HG02610 (cell line): ENCODE results near the gene NACC2.
"Not testable (repeated sequence)": the region's sequence is repeated elsewhere in the genome, so short reads cannot be mapped to it uniquely, and the experiment has no call there.

Experiments
- ATAC-seq: cut with Tn5 transposase; IDR thresholded peaks from one replicate; pipeline ENCODE4 v1.9.1; 2021; ENCODE audit warnings: mild to moderate bottlenecking, moderate library complexity; ENCODE audit not compliant: unreplicated experiment

NACC2 gene

DNA sequence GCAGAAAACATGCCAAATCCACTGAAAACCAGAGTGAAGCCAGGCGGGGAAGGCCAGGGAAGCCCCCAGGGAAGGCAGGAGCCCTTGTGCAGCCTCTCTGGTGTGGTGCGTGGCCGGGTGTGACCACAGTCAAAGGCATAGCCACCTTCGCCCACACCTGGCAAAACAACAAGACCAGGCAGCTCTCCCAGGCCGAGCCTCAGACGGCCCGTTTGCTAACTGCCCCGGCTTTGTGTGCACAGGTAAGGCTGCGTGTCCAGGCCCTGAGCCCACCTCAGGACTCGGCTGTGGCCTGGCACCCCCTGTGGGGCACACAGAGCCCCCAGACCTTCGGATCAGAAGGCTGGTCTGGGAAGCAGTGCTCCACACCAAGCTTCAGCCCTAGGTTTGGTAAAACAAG, 17.5 kb upstream of the NACC2 start:
- ATAC-seq = no peak

DNA sequence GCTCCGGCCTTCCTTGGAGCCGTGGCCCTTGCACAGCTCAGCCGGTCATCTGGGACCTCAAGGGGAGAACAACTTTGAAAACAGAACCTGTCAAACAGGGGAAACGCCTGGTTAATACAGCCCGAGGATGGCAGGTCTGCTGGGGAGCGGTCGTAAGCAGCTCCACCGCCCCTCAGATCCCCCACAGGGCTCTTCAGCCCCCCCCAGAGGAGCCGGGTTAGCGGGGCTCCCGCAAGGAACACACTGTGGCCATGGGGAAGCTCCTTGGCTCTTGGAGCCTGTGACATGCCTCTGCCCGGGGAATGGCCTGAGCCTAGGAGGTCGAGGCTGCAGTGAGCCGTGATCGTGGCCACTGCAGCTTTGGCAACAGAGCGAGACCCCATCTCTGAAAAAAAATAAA, 16.8 kb upstream of the NACC2 start:
- ATAC-seq = no peak

DNA sequence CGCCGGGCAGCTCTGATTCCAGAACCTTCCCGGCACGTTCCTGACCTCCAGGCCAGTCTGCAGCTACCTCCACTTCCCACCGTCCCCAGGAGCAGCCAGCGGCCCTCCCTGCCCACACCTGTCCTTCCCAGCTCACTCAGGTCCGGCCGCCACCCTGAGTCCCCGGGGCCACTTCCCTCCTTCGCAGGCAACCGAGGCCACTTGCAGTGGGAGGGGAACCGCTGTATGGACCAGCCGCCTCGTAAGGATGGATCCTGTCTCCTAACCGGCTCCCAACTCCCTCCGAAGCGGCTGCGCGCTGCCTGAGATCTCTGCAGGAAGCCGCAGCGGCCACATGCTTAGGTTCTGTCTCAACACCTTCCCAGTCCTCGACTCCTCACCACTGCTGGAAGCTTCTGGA, 16.1 kb upstream of the NACC2 start:
- ATAC-seq = no peak

DNA sequence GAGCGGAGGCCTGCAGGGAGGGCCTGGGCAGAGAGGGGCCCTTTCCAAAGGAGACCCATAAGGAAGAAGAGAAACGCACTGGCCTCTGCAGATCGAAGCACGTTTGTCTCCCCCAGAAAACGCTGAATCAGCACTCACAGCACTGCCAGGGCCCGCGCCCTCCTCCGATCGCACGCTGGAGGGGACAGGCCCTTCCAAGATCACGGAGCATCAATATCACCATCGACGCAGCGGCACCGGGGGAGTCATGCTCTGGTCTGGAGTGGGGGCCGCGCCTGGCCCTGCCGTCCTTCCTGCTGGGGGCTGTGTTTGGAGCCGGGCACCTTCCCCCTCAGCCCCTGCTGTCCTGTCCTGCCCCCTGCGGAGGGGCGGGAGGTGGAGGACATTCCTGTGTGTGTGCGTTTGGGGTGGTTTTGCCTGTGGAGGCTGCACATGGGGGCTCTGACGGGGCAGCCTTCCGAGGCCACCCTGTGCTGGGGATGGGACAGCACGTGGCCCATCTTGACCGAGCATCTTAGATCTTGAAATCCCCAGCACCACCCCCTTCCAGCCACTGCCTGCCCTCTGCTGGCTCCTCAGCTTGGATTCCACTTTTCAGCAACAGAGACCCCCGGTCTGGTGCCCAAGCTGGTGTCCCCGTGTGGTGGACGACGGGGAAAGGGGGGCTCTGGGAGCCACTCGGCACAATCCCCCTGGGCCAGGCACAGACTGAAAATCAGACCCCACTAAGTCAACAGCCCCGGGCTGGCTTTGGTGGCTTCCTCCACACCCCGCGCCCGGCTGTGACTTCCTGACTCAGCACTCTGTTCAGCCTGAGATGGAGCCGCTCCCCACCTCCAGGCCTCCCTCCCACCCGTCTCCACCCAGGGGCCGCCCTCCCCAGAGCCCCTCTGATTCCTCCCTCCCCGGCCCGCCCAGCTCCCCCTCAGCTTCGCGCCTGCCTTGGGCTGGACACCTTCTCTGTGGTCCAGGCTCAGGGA, 15.3 kb upstream of the NACC2 start:
- no peak for ATAC-seq

DNA sequence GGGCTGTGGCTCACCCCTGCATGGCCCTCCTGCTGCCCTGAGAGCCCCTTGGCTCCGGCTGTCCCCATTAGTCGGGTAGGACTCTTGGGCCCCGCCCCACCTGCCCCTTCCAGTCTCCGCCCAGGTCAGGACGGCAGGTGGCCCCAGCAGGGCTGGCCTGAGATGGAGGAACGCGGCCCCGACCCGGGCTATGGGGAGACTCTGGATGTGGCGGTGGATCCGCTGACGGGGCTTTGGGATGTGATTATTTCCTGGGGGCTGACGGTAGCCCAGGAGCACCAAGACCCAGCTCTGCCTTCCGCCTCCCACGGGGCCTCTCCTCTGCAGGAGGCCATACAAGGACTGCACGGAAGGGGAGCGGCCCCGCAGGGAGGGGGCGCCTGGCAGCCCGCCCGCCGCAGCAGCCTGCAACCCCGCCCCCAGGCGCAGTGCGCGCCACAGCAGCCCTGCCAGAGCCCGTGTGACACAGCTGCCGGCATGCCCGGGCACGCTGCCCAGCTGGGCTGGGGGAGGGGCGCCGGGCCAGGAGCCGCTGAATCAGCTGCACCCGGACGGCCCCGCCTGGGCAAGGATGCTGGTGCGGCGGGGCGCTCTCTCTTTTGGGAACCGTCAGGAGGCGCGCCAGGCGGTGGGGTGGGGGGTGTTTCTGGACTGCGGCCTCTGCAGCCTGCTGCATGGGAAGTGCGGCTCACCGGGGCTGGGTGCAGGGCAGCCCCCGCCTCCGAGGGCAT, 14.4 kb upstream of the NACC2 start:
- ATAC-seq = peak; percentile 72

DNA sequence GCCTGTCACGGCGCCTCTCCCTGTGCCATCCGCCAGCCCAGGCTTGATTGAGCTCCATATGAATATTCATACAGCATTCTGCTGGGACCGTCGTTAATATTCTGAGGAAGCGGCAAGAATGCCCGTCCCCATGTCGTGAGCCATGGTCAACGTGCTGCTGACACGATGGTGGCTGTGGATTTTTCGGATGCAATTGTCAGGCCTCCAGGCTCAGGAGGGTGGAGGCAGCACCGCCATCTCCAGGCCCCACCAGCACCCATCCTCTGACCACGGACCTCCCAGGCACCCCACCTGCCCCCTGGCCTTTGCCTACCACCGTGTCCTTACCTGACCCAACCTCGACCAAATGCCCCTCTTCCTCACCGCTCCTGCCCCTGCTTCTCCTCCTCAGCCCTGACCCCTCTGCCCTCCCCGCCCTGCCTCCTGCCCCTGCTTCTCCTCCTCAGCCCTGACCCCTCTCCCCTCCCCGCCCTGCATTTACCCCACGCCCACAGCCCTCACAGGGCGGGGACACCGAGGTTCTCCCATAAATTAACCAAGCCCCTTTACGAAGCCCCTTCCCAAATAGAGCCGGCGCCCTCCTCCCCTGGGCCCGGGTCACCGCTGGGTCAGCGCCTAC, 13.7 kb upstream of the NACC2 start:
- ATAC-seq = no peak

DNA sequence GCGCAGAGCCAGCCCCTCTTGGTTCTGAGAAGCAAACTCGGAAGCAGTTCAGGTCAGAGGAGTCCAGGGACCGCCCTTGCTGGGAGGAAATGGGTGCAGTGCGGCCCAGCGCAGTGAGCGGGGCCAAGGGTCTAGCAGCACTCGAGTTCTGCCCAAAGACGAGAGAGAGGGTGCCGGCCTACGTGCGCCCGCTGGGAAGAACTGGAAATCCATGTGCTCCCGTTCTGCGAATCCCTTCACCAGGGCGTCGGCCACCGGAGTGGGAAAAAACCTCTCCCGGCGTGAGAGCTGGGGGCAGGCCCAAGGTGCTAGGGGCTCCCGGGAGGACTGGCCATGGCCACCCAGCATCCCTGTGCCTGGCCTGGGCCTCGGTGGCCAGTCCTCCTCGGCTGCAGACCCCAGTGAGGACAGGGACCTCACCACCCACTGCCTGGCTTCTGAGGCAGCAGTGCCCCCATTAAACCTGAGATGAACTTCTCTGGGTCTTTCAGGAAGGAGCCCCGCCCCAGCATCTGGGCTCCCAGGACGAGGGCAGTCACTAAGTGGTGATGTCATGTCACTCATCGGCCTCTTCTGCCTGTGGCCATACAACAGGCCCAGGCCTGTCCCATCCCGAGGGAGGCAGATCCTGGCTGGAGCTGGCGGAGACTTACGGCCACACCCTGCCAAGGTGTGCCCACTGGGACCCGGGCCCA, 13.0 kb upstream of the NACC2 start:
- ATAC-seq = no peak

DNA sequence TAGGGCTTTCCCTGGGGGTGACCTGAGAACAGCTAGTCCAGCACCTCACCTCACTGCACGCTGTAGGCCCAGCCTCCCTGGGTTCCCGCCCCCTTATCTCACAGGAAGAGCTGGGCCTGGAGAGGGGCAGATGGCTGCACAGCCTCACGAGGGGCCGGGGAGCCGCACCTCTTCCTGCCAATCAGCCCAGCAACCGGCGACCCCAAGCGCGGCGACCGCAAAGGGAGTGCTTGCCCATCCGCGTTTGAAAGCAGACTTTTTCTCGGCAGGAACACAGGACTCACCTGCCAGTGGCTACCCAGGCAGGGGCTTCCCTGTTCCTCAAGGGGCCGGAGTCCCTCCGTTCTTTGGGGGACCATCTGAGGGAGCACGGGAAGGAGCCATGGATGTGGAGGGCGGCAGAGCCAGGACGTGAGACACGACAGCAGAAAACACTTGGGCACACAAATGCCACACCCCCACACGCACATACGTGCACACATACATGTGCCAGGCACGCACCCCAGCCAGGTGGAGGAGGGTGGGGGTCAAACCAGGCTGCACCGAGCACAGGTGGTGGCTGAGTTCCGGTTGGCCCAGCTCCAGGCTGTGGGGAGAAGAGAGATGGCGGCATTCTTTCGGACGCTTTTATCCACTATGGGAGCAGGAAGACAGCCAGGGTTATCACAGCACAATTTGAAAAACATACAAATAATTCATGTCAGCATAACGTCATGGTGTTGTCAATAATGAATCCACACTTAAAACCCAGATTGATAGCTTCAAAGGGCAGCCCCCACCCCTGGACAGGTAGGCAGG, 12.3 kb upstream of the NACC2 start:
- no peak for ATAC-seq

DNA sequence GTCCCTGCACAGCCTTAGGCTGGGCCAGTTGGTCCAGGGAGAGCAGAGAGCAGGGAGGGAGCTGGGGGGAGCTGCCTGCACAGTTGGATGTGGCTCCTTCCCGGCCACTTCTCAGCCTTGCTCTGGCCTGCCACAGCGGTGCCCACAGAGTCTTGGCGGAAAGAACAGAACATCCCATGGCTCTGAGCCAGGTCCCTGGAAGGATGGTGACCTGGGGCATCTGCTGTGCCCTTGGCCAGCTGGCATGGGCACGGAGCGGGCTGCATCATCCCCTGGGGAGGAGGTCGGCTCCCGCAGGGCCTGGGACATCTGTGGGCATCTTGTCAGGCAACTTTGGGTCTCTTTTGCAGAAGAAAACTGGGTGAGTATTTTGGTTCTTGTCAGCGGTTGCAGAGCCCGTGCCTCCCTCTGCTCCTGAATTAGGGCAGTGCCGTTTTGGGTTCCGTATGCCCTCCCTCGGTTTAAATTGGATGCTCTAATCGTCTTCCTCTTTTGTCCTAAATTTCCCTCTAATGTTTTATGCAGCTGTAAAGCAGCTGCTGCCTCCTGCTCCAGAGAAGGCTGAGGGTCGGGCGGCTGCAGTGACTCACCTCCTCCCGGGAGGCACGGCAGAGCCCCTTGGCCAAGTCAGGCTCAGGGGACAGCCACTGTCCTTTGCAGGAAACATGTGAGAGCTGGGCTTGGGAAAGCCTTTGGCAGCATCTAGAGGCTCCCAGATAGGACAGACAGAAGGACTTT, 10.5 kb upstream of the NACC2 start:
- ATAC-seq = no peak

DNA sequence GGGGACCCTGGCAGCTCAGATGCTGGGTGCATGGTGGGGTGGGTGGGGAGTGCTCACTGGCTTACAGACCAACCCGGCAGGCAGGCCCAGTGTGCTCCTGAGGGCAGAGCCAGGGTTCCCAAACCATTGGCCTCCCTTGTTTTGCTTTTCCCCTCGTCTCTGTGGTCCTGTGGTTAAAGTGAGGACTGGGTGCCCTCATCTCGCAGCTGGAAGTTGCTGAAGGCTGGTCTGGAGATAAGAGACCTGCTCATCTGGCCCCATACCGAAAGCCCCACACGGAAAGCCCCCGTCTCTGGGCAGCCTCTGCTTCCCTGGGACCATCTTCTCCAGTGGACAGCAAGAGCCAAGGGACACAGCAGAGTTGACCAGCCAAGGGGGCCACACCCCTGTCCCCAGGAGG, 9.8 kb upstream of the NACC2 start:
- ATAC-seq = no peak

DNA sequence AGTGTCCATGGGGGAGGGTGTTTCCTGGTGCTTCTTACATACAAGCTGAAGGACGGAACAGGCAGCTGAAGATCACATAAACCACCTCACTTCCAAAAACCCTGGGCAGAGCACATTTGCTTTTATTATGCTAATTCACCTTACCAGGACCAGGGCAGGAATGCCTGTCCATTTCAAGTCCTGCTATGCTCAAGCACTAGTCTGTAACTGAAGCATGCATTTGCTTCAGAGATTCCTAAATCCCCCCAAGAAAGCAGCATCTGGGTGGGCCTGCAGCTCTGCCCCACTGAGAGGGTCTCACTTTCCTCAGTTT, 9.4 kb upstream of the NACC2 start:
- ATAC-seq = no peak

DNA sequence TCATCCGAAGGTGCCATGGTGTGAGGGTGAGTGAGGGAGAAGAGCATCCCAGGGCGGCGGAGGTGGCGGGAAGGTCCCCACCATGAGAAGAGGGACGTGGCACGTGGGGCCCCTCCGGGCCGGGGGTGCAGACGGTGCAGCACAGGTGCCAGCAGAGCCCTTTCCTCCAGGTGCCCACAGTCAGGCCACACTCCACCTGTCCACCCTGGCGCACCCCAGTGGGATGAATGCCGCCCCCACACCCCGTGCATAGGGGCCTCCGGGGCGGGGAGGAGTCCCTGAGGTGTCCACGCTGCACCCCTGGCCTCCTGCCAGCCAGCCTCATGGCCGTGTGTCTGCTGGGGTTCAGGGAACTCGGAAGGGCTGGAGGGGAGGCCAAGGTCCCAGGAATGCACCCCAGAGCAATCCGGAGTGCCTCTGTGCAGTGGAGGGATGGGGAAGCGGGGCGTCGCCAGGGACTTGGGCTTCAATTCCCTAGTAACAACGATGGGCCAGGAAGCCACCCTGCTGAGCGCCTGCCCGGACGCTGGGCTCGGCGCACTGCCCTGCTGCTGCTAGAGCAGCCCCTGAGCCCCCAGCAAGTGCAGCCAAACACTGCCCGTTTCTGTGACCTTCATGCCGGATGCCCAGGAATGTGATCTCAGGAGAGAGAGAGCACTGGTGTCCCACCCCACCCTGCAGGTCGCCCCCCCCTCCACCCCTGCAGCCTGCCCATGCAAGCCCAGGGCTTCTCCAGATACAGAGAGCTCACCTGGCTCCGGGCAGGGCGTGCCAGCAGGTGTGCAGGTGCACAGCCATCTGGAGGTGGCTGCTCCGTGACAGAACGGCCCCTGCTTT, 8.8 kb upstream of the NACC2 start:
- no peak for ATAC-seq

DNA sequence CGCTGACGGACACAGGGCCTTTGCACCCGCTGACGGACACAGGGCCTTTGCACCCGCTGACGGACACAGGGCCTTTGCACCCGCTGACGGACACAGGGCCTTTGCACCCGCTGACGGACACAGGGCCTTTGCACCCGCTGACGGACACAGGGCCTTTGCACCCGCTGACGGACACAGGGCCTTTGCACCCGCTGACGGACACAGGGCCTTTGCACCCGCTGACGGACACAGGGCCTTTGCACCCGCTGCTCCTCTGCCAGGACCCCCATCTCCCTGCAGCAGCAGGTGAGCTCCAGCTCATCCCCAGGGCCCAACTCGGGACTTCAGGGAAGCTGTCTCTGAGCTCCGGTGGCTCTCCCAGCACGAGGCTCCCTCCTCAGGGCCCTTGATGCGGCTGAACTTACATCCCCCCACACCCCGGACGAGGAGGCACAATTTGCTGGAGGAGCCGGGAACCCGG, 6.6 kb upstream of the NACC2 start:
- not testable (repeated sequence) for ATAC-seq

DNA sequence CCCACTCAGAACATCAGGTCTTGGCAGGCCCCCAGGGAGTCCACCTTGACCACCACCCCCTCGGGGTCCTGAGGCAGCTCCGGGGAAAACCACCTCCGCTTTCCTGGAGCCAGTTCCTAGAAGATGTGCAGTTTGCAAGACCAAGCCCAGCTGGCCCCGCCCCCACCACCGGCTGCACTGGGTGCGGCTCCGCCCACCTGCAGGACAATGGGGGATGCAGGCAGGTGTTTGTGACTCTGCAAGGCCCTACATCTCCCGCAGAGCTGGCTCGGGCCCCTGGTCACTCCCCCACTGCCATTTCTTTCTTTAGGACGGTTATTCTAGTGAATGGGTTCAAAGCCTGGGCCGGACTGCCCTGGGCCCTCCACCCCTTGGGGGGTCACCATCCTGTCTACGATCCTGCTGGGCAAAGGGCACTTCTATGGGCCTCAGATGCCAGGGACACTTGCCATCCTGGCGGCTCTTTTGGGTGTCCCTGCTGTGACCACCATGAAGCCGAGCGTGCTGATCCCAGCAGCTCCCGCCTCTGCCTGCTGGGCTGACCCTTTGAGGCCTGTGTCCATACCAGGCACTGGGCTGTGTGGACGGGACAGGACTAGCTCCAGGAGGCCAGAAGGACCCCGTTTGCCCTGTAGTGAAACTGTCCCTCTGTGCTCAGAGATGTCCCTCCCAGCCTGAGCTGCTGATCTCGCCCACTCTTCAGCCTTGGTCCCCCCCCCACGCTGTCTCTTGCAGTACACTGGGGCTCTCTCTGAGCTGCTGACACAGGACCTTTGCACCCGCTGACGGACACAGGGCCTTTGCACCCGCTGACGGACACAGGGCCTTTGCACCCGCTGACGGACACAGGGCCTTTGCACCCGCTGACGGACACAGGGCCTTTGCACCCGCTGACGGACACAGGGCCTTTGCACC, 5.9 kb upstream of the NACC2 start:
- no peak for ATAC-seq

DNA sequence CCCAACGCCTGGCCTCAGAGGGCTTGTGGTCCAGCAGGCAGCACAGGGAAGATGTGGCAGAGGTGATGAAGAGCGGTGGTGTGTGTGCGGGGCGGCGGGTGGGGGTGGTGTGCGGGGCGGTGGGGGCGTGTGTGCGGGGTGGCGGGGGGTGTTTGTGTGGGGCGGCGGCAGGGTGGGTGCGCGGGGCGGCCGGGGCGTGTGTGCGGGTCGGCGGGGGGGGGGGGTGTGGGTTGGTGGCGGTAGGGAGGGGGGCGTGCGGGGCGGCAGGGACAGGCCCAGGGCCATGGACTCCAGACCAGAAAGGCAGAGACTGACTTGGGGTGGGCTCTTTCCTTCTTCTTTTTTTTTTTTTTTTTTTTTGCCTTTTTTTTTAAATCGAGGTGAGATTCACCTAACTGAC, 4.5 kb upstream of the NACC2 start:
- ATAC-seq = no peak

DNA sequence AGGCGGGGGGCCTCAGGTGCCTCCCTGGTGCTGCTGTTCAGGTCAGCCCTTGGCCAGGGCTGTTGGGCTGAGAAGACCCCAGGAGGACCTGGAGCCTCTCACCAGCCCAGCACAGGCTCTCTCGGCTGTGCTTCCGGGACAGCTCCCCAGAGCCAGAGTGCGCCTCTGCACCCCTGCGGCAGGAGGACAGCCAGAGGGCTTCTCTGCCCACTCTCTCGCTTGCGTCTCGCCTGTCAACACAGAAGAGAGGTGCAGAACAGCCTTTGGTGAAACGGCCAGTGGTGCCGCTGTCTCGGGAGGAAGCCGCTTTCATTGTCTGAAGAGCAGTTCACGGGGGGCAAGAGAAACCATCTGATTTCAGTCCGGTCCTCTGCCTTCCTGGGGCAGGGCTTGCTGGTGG, 3.8 kb upstream of the NACC2 start:
- no peak for ATAC-seq

DNA sequence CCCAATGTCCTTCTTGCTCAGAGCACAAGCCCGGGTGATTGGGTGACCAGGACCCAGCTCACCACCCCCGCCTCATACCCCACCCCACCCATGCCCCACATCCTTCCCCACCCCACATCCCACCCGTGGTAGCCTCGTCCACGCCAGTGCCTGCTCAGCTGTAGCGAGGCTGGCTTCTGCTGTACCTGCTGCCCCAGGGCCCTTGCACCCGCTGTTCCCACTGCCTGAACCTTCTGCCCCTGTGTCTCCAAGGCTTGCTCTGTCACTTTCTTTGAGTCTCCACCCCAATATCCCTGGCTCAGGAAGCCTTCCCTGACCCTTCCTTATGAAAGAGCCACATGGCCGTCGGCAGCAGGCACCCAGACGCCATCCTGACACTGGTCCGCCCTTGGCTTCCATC, 3.1 kb upstream of the NACC2 start:
- no peak for ATAC-seq

DNA sequence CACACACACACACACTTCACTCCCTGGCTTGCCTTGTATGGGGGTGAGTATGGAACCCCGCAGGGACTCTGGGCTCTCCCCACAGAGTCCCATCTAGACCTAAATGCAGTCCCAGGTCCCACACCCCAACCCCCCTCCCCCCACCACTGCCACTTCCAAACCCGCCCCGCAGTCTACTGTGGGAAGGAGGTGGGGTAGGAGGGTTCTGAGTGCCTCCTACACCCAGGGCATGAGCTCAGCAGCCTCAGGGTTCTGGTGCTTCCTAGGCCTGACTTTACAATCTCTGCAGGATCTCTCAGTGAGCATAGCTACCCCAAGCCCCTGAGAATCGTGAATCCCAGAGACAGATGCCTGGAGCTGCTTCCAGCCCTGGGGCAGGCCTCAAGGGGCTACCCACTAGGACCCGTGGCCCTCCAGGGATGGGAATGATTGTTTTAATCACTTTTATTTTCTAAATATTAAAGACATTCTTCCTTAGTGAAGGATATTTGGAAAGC, 1.5 kb upstream of the NACC2 start:
- no peak for ATAC-seq
